HG03175 (cell line): ENCODE results near the gene PRKG1.

Source experiments
- ATAC-seq: cut with Tn5 transposase; IDR thresholded peaks from one replicate; pipeline ENCODE4 v1.9.1; 2021; ENCODE audit warnings: mild to moderate bottlenecking, moderate library complexity; ENCODE audit not compliant: unreplicated experiment

PRKG1 gene

DNA sequence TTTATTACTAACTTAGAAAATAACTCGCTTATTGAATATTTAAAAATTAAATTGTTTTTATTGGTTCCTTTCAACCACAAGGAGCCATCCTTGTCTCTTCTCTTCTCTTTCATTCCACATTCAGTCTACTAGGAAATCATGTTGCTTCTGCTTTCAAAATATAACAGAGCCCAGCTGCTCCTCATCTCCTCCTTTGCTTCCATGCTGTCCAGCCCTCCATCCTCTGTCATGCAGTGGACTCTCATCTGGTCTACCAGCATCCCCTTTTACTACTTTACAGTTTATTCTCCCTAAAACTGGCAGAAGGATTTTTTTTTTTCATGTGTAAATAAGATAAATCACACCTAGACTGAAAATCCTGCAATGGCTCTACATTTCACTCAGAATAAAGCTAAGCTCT, 823.3 kb downstream of the PRKG1 start:
- no peak for ATAC-seq

- no peak for ATAC-seq
Measured at GRCh38 chr10:51900180-51900579, 825.9 kb downstream of the PRKG1 start.

GRCh38 chr10:51903675-51904074, 829.4 kb downstream of the PRKG1 start:
- no peak for ATAC-seq

DNA sequence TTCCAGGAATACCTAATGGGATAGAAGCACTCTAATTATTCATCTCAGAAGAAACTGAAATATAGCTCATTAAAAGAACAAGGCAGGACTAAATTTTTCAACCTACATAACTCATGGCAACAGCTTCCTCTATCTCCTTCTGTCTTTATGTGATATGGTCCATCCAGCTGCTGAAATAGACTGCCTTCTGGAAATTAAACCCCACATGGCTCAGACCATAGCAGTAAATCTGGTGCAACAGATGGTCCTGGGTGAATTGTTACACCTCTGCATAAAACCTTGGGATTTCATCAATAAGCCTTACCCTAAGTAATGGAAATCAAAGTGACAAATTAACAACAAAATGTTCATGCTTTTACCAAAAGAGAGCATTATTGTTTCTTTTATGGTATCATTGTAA, 830.7 kb downstream of the PRKG1 start:
- no peak for ATAC-seq

- no peak for ATAC-seq
Measured at GRCh38 chr10:51907361-51907760, 833.1 kb downstream of the PRKG1 start.

DNA sequence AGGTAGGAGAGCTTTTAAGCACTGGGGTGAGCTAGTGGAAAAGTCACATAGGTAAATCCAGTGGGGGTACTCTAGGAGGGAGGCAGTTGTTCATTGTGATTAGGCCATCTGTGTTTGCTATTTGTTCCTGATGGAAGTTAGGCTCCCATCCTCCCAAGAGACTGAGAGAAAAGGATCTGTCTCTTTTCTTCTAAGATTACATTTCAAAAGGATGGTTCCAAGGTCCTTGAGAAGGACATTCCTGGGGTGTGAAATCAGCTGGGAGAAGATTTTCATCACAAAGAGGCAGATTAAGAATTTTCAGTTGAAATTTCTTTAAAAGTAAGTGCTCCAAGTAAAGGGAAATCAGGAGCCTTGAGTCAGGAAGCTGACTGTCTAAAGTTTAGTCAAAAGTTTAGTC, 835.9 kb downstream of the PRKG1 start:
- ATAC-seq: no peak

- ATAC-seq: no peak
Measured at GRCh38 chr10:51910596-51910995, 836.3 kb downstream of the PRKG1 start.

DNA sequence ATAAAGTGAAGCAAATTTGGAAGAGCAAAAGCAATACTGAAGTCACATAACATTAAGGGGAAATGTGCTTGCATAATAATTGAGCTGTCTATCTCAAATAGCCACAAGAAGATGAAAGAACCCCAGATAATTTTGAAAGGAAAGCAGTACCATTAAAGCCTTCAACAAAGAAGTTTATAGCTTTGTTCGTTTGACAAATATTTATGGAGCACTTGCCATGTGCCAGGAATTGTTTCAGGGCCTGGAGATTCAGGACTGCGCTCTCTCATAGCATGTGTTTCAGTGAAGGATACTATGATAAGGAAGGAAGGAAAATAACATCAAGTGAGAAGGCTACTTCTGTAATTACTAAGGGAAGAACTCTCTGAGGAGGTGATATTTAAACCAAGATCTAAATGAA, 837.4 kb downstream of the PRKG1 start:
- ATAC-seq: no peak

DNA sequence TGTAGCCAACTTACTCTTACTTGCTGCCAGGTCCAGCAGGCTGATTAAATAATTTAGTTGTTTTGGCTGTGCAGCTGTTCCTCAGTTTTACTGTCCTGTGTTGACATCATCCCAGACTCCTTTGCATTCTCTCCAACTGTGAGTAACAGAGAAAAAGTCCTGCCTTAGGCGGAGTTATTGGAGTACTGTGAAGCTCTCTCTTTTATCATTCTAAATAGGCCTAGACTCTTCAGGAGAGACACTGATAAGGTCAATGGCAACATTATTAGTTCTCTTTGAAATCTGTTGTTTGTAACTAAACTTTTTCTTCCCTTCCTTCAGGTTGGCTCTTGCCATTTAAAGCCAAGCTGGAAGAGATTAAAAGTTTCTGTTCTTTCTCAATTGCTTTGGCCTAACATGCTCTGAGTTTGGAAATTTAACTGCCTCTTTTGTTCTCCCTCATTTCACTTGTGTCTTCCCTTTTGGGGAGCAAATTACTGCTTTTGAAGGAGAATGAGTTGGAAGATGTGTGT, 840.8 kb downstream of the PRKG1 start:
- no peak for ATAC-seq

GRCh38 chr10:51918440-51918839, 844.2 kb downstream of the PRKG1 start:
- no peak for ATAC-seq

DNA sequence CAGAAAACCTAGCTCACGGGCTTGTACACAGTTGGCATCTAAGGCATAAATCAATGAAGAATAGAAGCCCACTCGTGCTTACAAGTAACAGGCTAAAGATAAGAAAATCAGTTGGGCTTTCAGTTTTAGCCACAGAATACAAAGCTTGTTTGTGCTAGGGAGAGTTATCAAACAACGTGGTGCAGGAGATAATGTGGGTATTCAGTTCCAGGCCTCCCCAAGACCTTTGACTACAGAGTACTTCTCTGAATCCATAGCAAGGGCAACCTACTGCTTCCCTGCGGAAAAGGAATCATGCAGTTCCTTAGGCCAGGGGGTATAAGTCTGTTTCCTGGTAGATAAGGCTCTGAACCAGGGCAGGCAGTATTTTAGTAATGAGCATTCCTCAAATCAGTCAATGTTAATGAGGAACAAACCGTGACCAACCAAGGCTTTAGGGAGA, 844.6 kb downstream of the PRKG1 start:
- ATAC-seq: no peak

GRCh38 chr10:51920672-51921071, 846.4 kb downstream of the PRKG1 start:
- ATAC-seq: no peak

DNA sequence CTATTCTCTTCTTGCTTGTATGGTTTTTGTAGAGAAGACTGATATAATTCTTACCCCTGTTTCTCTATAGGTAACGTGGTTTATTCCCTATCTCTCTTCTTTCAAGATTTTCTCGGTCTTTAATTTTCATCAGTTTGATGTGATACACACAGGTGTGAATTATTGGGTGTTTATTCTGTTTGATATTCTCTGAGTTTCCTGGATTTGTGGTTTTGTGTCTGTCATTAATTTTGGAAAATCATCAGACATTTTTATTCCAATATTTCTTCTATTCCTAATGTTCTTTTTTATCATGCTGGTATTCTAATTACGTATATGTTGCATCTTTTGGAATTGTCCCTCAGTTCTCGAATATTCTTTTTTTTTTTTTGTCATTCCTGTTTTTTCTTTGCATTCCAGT, 850.1 kb downstream of the PRKG1 start:
- no peak for ATAC-seq

DNA sequence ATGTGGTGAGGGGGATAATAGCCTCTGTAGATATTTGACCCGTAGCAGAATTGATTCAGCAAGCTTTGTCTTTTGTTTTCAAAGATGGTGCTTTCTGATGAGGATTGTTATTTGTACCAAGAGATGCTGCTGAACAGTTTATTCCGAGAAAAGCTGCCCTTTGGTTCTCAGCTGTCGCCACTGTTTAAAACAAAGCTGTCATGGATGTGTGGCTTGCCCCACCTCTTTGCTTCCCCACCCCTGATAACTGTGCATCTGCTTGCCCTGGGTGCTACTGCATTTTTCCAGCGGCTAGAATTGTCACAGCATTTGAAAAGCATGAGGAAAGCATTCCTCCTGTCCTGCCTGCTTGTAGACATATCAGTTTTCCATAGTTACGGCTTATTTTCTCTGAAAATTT, 852.0 kb downstream of the PRKG1 start:
- no peak for ATAC-seq

DNA sequence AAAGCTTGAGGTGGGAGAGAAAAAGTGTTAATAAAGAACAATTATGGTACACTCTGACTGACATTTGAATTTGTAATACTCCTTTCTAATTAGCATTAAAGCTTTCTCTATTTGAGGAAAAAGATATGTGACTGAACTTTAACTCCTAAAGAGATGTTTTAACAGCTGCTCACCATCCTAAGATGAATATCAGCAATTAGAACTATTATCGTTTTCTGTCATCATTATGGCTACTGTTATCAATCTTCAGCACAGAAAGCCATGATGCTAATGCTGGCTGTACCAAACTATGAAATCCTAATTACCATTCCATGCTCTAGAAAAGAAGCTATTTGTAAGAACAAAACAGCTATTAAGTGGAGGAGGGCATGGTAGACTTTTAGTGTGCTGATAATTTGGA, 853.9 kb downstream of the PRKG1 start:
- ATAC-seq: no peak

DNA sequence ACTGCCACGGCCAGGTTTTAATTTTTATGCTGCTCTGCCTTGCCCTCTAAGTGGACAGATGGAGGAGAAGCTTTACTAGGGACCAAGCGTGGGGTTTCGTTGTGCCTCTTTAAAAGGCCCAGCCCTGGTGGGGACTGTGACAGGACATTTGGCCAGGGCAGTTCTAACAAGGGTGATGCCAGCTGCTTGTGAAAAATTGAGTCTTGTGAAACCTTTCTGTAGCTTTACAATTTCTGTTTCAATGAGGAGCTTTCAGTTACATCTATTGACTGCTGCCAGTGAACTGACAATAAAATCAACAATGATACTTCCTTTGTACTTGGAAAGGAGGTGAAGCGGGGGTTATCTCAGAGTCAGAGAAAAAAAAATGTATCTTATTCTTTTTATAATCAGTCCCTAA, 858.2 kb downstream of the PRKG1 start:
- ATAC-seq: no peak

GRCh38 chr10:51934373-51934772, 860.1 kb downstream of the PRKG1 start:
- ATAC-seq: no peak

- no peak for ATAC-seq
Measured at GRCh38 chr10:51935341-51935740, 861.1 kb downstream of the PRKG1 start.

GRCh38 chr10:51937308-51938140, 863.2 kb downstream of the PRKG1 start:
- ATAC-seq: no peak

DNA sequence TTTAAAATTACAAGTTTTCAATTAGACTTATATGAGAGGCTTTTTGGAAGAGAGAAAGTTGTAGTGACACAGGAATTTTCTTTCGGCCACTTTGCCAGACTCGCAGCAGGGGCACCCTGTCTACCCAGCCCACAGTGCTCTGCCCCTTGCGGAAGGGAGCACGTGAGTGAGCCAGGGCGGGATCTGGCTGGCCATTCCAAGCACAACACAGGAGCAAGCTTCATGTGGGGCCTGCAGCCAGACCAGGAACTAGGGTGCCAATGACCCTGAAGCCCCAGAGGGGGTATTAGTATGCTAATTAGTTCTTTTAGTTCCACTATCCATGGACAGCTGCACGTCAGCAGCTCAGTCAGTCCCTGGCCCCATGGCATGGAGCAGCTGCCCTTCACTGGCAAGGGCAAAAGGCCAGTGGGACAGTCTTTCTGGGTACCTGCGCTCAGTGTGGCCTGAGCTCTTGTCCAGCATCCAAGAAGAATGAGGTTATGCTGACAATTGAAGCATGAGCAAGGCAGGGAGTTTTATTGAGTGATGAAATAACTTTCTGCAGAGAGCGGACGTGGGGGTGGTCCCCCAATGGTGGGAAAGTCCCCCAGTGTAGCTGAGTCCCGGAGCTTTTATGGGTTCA, 876.2 kb downstream of the PRKG1 start:
- no peak for ATAC-seq

DNA sequence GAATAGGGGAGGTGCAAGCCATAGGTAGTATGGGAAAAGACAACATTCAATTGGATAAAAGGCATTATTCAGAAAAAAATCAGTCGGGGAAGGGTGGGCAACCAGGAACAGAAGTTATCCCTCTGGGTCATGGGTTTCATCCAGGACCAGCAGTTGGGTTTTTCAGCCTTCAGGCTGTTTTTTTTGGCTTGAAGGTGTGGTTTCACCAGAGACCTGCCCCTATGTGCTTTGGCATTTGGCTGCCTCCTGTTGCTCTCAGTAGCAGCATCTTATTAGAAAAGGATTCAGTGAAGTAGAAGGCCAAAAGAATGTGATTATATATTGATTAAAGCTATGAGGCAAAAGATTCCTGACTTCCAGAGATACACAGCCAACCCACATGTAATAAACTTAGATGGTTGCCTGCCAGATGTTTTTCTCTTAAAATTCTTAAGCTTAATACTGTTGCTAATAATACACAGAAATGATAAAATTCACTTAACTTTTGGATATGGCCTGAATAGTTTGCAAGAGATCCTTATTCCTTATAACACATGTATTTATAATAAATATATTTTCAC, 876.8 kb downstream of the PRKG1 start:
- no peak for ATAC-seq

DNA sequence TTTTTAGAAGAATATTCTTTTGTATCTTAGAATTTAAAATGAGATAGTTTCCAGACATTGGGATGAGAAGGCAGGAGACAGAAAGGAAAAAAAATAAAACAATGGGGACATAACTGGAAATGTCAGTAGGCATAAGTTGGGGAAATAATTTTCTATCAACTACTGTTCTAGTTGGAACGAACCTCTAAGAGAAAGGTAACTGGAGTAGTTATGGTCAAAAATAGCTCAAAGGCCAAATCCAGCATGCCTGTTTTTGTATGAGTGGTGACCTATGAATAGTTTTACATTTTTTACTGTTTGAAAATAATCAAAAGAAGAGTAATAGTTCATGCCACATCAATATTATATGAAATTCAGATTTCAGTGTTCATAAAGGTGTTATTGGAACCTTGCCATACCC, 877.3 kb downstream of the PRKG1 start:
- no peak for ATAC-seq
